Activated CD4-positive, alpha-beta T cell treated with anti-CD3 and anti-CD28 coated beads, Interleukin-2, amount 50 U/mL, for 24 hours (primary cell): ENCODE results near the gene ERBB2.
"Not testable (repeated sequence)": the region's sequence is repeated elsewhere in the genome, so short reads cannot be mapped to it uniquely, and the experiment has no call there.

Experiments used
- DNase-seq, 2 donors: peaks; one replicate each; pipeline ENCODE4 v3.0.0-alpha.2; 2020; ENCODE audit warnings: low read depth in 1 of 2, low spot score in 1 of 2

Gene ERBB2

DNA sequence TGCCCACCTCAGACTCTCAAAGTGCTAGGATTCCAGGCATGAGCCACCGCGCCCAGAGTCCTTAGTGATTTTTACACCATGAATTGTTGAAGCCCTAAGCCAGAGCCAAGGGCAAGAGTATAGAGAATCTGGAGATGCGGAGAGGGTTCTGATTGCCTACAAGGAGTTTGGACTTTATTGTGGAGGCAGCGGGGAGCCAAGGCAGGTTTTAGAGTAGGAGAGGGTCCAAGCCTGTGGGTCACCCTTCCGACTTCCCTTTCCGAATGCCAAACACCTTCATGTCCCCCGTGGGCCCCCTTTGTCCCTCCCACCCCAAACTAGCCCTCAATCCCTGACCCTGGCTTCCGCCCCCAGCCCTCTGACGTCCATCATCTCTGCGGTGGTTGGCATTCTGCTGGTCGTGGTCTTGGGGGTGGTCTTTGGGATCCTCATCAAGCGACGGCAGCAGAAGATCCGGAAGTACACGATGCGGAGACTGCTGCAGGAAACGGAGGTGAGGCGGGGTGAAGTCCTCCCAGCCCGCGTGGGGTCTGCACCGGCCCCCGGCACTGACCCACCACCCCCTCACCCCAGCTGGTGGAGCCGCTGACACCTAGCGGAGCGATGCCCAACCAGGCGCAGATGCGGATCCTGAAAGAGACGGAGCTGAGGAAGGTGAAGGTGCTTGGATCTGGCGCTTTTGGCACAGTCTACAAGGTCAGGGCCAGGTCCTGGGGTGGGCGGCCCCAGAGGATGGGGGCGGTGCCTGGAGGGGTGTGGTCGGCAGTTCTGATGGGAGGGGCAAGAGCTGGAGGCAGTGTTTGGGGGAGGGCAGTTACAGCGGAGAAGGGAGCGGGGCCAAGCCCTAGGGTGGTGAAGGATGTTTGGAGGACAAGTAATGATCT lies 23.3 kb downstream of the ERBB2 start:
- no peak for DNase-seq

DNA sequence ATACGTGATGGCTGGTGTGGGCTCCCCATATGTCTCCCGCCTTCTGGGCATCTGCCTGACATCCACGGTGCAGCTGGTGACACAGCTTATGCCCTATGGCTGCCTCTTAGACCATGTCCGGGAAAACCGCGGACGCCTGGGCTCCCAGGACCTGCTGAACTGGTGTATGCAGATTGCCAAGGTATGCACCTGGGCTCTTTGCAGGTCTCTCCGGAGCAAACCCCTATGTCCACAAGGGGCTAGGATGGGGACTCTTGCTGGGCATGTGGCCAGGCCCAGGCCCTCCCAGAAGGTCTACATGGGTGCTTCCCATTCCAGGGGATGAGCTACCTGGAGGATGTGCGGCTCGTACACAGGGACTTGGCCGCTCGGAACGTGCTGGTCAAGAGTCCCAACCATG lies 24.9 kb downstream of the ERBB2 start:
- DNase-seq = no peak

DNA sequence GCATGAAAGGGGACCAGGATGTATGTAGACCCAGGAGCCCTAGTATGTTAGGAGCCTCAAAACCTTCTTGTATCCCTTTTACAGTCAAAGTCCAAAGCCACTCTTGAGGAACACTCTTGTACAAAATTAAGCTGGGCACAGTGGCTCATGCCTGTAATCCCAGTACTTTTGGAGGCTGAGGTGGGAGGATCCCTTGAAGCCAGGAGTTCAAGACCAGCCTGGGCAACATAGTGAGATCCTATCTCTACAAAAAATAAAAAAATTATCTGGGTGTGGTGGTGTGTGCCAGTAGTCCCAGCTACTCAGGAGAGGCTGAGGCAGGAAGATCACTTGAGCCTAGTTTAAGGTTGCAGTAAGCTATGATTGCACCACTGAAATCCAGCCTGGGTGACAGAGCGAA lies 26.1 kb downstream of the ERBB2 start:
- DNase-seq = not testable (repeated sequence)

DNA sequence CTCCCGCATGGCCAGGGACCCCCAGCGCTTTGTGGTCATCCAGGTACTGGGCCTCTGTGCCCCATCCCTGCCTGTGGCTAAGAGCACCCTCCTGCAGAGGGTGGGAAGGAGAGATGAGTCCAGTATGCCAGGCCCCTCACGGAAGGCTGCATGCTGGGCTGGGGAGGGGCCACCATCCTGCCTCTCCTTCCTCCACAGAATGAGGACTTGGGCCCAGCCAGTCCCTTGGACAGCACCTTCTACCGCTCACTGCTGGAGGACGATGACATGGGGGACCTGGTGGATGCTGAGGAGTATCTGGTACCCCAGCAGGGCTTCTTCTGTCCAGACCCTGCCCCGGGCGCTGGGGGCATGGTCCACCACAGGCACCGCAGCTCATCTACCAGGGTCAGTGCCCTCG lies 26.8 kb downstream of the ERBB2 start:
- no peak for DNase-seq

DNA sequence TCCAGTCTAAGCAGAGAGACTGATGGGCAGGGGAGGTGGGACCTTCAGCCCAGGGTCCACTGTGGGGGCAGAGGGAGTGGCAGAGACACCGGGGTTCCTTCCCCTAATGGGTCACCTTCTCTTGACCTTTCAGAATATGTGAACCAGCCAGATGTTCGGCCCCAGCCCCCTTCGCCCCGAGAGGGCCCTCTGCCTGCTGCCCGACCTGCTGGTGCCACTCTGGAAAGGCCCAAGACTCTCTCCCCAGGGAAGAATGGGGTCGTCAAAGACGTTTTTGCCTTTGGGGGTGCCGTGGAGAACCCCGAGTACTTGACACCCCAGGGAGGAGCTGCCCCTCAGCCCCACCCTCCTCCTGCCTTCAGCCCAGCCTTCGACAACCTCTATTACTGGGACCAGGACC lies 27.7 kb downstream of the ERBB2 start:
- no peak for DNase-seq

DNA sequence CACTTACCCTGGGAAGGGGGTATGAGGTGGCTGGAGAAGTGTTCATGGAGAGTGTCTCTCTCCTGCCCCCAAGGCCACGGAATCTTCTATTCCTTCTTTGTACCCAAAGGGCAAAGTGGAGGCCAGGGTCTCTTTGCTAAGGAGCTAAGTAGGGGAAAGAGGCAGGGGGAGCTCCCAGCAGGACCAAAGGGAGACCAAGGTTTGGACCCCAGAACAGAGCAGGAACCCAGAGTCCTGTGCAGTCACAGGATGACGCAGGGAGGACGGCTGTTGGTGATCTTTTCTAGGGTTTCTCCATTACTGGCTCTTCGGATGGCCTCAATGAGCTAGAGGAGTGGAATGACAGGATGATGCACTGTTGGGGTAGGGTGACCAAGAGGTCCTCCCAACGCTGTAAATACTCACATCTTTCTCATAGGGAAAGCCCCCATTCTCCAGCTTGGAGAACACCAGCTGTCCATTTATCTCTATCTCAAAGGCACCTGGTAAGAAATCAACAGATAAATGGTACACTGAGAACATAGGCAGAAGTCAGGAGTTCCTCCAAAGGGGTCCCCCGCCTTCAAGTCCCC lies 29.5 kb downstream of the ERBB2 start:
- no peak for DNase-seq

DNA sequence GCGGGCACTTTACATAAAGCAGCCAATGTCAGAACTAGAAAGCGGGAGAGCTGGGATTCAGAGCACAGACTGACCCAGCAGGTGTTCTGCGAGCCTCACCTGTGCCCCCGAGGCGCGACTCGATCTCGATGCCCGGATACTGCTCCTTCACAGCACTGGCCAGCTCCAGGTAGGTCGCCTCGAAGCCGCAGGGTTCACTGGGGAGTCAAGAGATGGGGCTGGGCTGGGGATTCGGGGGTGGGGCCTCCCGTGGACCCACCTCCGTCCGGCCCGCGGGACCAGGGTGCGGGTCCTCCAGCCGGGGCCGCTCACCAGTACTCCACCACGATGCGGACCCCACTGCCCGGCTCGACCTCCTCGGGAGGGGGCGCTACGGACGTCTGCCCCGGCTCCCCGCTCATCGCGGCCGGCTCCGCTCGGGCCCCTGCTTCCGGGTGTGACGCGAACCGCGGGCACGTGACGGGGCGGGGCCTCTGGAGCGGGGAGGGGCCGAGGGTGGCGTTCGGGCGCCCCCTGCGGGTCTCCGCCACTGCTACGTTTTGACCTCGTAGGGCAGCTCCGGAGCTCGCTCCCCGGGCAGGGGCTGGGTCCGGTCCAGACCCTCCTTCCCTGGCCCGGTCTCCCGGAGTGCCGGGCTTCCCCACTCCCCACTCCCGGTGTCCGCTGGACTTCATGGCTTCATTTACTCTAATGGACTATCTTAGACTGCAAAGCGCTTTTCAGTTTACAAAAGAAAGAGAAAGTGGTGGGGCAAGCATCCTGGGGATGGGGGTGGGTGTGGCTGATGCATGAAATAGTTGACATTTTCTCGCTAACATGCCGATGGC lies 30.4 kb downstream of the ERBB2 start, which contains the start of gene MIEN1:
MIEN1 (minus strand) TSS at position 438 of the 827 bp plus-strand sequence; CDS start at position 401, 37 bp downstream.
- DNase-seq = peak; percentile 89 to 96

DNA sequence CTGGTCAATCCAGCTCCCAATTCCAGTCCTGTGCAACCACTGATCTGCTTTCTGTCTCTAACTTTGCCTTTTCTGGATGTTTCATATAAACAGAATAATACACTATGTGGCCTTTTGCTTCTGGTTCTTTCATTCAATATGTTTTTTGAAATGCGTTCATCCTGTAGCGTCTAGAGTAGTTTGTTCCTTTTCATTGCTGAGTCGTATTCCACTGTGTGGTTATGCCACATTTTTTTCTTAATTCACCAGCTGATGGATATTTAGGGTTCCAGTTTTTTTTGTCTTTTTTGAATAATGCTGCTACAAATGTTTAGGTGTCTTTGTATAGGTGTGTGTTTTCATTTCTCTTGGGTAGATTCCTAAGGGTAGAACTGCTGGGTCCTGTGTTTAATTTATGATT lies 32.7 kb downstream of the ERBB2 start:
- no peak for DNase-seq

DNA sequence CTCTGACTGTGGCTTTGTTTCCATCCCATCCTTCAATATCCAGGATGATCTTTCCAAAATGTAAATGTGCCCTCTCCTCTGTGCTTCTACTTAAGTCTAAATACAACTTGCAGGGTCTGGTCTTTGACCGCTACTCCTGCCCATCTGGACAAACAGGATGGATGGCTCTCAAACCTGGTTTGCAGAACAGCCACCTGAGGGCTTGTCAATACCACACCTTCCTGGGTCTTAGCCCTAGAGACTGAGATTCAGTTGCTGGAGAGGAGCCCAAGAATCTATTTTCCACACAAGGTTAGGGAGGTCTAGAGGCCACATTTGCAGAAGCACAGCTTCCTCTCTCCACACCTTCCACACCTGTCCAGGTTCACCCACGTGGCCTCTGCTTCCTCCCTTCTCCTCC lies 36.0 kb downstream of the ERBB2 start:
- no peak for DNase-seq

DNA sequence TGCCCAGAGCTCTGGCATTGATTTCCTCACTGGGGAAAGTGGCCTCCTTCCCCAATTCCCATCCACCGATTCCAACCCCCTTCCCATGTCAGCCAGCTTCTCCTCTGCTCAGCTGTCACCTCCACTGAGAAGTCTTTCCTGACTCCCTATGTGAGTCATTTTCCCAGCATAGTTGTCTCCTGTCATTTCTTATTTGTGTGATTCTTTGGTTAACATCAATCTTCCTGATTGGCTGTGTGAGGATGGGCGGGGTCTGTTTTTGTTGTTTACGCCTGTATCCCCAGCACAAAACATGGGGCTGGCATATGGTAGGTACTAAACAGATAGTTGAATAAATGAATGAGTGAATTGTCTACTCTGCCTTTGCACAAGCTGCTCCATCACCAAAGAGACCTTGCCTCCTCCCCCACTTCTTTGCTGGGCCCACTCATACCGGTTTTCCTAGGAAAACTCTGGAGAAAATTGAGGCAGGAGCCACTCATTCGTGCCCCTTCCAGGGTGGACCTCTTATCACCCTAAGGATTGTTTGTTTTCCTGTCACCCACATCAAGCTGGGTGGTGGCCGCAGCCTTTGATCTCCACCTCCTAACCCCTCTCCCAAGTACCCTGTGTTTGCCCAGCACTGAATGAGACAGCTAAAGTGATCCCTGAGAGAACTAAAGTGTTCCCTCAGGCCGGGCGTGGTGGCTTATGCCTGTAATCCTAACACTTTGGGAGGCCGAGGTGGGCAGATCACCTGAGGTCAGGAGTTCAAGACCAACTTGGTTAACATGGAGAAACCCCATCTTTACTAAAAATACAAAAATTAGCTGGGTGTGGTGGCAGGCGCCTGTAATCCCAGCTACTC lies 36.7 kb downstream of the ERBB2 start:
- no peak for DNase-seq

DNA sequence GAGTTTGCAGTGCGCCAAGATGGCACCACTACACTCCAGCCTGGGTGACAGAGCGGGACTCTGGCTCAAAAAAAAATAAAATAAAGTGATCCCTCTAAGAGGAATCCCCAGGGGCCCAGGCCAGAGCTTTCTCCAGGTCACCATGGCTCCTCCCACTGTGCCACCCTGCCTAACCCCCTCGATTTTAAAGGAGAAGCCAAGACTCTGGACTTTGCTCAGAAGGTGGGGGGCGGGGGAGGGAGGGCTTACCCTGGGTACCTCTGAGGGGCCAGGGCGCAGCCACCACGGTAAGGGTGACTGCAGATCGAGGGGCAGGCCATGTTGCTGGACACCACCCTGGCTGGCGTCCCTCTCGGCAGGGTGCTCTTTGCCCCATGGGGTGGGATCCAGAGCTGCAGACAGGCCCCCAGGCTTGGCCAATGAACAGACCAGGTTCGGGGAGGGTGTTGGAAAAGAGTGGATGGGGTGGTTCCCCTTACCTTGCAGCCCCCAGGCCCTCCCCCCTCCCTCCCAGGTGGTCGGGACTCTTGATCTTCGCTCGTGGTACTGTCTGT lies 37.4 kb downstream of the ERBB2 start:
- no peak for DNase-seq

DNA sequence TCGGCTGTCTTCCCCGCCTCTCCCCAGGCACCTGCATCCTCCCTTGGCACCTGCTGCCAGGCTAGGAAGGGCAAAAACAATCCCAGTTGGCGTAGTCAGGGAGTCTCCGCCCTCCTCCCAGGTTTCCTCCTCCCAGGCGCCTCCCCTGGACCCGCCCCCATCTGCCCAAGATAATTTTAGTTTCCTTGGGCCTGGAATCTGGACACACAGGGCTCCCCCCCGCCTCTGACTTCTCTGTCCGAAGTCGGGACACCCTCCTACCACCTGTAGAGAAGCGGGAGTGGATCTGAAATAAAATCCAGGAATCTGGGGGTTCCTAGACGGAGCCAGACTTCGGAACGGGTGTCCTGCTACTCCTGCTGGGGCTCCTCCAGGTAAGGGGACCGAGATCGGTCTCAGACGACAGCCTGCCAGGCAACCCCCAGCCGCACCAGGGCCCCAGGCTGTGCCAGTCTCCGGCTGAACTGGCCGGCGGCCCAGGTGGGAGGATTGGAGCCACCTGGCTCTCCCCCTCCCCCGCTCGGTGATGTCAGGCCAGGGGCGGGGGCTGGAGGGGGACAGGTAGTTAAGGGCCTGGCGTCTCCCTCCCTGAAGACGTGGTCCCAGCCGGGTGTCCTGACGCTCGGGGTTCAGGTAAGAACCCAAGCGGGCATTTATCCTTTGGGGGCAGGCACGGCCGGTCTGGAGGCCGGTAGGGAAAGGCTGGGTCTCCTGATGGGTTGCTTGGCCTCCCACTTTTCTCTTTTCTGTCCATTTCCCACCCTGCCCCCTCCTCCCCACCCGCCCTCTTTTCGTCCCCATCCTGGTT lies 38.1 kb downstream of the ERBB2 start, which contains the start of gene GRB7:
GRB7 (plus strand) TSS at position 179 of the 808 bp plus-strand sequence. CDS start 4,364 bp downstream, outside the sequence.
- no peak for DNase-seq

DNA sequence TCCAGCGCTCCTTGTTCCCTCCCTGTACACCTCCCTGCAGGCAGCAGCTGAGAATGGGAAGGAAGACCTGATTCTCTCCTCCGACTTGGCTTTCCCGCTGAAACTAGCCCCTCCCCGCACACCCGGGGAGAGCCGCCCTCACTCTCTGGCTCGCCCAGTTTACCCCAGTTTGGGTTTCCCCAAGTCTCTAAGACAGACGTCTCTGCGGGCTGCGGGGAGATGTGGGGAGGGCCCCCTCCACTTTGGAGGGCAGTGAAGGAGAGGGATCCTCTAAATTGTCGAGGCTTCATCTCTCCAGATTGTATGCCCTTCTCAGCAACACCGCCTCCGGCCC lies 38.7 kb downstream of the ERBB2 start:
- DNase-seq = peak in 1 of 2 donors; percentile 39

DNA sequence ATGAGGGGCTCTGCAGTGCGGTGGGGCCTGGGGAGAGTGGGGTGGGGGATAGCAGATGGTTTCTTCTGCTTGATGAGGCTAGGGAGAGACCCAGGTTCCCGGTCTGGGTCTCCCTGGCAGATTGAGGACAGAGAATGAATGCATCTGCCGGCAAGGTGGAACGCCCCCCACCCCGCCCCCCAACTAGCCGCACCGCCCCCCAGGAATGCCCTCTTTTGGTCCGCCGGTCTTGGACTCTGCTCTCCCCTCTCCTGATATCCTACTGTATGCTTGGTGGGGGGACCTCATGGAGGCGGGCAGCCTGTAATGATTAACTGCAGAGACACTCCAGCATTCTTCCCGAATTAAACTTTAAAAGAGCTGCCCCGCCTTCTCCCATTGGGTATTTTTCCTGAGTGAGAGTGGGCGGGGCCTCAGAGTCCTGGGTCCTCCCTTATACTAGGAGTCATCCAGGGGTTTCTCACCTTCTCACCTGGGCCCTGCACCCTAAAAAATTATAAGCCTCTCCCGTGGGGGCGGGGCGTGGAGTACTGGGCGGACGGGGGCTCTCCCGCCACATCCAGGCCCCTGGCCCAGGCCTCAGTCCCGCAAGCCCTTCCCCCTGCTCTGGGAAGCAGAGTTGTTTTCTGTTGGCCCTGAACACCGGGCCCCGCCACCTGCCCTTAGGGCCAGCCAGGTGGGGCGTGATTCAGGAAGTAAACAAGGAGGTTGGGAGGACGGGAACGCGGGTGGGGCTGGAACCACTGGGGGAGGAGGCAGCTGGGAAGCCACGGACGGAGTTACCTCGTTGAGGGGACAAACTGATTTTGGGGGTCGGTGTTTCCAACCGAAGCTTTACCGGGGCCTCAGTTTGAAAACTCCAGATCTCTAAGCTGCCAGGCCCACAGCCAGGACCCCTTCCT lies 39.4 kb downstream of the ERBB2 start:
- no peak for DNase-seq

DNA sequence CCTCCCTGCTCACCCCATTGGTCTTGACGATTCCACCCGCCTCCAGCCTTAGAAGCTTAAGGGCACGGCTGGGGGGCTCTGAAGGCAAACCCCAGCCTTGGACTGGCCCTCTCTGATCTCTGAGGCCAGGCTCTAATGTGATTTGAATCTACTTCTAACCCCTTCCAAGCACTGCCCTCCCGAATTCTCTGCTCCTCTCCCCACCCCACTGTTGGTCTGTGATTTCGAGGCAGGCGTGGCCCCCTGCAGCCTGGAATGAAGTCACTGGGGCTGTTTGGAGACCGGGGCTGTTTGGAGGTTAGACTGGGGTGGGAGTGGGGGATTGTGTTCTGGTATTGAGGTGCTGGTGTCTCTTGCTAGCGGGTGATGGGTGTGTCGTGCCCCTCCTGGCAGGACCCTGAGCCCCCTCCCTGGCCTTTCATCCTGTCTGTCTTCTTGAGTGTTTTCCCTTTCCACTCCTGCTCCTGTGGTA lies 40.1 kb downstream of the ERBB2 start:
- DNase-seq = no peak

DNA sequence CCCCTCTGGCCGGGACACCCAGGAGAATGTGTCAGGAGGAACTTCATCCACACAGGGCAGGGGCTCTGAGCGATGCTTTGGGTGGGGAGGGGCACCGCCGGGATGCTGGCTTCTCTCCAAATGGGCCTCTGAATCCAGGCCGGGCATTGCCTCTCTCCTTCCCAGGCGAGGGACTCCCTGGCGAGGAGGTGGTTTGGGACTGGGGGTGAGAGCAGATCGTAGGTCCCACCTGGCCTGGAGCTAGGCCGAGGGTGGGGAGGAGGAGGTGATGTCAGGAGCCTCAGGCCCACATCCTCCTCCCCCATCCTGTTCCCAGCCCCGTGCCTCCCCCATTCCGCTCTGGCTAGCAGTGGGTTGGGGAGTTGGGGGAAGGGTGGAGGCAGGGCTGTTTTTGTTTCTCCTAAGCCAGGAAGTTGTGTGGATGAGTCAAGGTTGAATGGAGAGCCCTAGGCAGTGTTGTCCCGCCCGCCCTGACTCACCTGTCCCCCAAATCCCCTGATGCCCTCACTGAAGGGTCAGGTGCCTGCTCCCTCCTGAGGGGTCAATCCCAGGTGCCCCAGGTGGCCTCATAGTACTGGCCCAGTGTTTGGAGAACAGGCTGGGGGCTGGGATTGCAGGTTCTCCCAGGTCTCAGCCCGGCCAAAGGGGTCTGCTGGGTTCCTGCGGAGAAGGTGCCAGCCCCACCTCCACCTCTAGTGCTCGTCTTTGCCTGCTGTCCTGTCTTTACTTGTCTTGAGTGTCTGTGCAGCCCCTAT lies 40.7 kb downstream of the ERBB2 start:
- no peak for DNase-seq

DNA sequence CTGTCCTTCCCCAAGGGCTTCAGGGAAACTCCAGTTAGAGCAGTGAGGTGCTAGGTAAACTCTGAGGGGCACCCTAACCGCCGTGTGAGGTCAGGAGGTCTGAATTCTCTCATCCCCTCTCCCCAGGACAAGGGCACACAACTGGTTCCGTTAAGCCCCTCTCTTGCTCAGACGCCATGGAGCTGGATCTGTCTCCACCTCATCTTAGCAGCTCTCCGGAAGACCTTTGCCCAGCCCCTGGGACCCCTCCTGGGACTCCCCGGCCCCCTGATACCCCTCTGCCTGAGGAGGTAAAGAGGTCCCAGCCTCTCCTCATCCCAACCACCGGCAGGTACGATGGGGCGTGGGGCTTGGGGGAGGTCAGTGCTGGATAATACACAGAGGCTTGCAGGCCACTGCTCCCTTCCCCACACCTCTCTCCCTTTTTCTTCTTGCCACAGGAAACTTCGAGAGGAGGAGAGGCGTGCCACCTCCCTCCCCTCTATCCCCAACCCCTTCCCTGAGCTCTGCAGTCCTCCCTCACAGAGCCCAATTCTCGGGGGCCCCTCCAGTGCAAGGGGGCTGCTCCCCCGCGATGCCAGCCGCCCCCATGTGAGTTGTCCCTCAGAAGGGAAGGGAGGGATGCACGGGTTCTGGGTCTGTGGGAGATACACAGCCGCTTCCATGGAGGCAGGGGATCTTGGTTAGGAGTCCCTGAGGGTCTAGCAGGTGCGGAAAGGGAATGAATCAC lies 42.4 kb downstream of the ERBB2 start:
- no peak for DNase-seq
